GM21515 (cell line): ENCODE measurements around the gene TPPP3.

ENCODE experiments used
- ATAC-seq: cut with Tn5 transposase; IDR thresholded peaks from one replicate; pipeline ENCODE4 v1.9.1; 2021; ENCODE audit not compliant: unreplicated experiment

TPPP3 gene

GRCh38 chr16:67350324-67350723 is 43.0 kb downstream of the TPPP3 start:
- no peak for ATAC-seq

GRCh38 chr16:67349172-67349571 is 44.1 kb downstream of the TPPP3 start:
- no peak for ATAC-seq

GRCh38 chr16:67346341-67346740 is 47.0 kb downstream of the TPPP3 start:
- ATAC-seq = no peak

GRCh38 chr16:67345401-67345800 is 47.9 kb downstream of the TPPP3 start:
- ATAC-seq = no peak

GRCh38 chr16:67342616-67343015 is 50.7 kb downstream of the TPPP3 start:
- no peak for ATAC-seq

- no peak for ATAC-seq
These were observed 52.0 kb downstream of the TPPP3 start for GRCh38 chr16:67341250-67341649.
